Myometrial cell (primary cell): Measurements from ENCODE around the gene XXYLT1. TPM values are rescaled to one million over a fixed set of nuclear protein-coding genes. Genes with fewer than 3 reads are reported as not detected.

ENCODE experiments used
- total RNA-seq: library from RNA; depleted of rRNA; stranded (reverse); fragments of >200 nt; gene quantifications from 2 replicates; pipeline ENCODE4 v1.2.3, GENCODE V29; 2015

XXYLT1 gene, protein sequence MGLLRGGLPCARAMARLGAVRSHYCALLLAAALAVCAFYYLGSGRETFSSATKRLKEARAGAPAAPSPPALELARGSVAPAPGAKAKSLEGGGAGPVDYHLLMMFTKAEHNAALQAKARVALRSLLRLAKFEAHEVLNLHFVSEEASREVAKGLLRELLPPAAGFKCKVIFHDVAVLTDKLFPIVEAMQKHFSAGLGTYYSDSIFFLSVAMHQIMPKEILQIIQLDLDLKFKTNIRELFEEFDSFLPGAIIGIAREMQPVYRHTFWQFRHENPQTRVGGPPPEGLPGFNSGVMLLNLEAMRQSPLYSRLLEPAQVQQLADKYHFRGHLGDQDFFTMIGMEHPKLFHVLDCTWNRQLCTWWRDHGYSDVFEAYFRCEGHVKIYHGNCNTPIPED
- 14.1 and 17.7 TPM in 2 replicates for total RNA-seq

DNA sequence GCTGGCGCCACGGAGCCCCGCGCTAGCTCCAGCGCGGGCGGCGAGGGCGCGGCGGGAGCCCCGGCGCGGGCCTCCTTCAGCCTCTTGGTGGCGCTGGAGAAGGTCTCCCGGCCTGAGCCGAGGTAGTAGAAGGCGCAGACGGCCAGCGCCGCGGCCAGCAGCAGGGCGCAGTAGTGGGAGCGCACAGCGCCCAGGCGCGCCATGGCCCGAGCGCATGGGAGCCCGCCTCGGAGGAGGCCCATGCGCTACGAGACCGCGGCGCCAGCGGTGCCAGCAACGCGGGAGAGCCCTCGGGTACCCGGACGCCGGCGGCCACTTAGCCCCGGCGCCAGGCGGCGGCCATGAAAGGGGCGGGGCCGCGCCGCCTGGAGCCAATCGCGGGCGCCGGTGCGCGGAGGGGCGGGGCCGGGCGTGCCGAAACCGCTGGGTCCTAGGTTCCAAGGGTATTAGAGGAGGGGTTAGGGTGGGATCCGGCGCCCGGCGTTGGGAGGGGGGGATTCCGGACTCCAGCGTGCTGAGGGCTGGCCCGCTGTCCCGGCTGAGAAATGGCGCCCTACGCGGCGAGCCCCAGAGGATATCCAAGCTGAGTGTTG, at the start of gene XXYLT1:
XXYLT1 (minus strand) TSS at position 343 of the 593 bp plus-strand sequence; CDS start at position 242, 101 bp downstream.

Other genes with a start within 250 kb of the XXYLT1 start
- gene ACAP2, start 171.9 kb upstream of the XXYLT1 start, total RNA-seq: 36.3 and 36.9 TPM in 2 replicates